NCI-H146 treated with DMSO at 0.1 percent for 48 hours (cell line): ENCODE results near the gene LNP1.

Experiments used
- DNase-seq: peaks from one replicate; lab custom pipeline; 2025; ENCODE audit not compliant: unreplicated experiment; lab: John Stamatoyannopoulos, UW

LNP1 gene

GRCh38 chr3:100399341-100400071 is 1.8 kb upstream of the LNP1 start:
- no peak for DNase-seq

- DNase-seq = no peak
Observed at GRCh38 chr3:100400419-100400779, 940 bp upstream of the LNP1 start.

DNA sequence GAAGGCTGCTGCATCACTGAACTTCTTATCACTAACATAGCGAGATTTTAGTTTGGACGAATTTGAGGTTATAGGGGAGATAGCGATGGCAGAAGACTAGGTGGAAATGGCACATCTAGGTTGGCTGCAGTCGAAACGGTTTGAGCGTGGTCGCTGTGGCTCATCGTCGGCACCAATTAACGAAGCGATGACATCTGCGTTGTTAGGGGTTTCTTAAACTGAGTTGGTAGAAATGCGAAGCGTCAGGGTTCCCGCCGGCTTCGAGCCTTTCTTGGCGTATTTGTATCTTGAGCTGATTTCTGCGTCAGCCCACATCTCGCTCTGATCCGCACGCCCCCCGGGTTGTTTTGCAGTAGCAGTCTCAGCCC is 319 bp downstream of the LNP1 start:
- DNase-seq = peak; percentile 57

DNA sequence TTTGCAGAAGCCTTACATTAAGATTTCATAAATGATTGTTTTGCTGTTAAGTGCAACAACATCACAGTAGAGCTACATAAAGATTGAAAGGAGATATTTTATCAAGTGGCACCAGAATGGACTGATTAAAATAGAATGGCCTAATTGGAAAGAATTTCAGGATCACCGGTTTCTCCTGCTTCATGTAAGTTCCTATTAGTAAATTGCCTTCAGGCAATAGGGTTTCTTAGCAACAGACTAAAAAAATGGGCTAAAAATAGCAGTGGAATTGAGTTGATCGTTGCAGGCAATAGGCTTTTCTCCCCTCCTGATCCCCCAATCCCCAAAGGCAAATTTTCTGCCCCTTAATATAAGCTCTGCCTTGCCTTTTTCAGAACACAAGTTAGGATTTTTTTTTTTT is 917 bp downstream of the LNP1 start:
- peak; percentile 72 for DNase-seq

GRCh38 chr3:100402891-100403290 is 1.6 kb downstream of the LNP1 start:
- peak; percentile 24 for DNase-seq

DNA sequence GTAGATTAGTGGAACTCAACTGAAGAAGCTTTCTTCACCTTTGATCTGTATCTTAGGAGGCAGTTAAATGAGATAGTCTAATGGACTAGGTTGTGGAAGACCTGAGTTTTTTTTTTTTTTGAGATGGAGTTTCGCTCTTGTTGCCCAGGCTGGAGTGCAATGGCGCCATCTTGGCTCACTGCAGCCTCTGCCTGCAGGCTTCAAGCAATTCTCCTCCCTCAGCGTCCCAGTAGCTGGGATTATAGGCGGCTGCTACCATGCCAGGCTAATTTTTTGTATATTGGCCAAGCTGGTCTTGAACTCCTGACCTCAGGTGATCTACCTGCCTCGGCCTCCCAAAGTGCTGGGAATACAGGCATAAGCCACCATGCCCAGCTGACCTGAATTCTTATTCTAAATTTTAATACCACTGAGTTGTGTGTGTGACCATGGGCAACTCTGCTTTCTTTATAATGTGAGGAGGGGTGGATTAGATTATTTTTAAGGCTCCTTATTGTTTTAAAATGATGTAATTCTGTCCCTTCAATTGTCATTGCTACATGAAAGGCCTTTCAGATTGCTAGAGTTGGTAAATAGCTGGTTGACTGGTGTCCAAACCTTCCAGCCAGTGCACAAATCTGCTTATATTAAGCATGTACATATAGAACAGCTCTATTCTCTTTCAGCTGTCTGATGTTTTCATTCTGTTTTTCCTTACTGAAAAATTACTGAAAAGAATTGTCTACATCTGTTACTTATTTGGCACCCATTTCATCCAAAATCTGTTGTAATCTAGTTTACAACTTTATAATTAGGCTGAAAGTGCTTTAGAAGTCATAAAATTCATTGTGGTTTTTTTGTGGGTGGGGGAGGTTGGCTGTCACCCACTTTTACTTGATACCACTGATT is 2.3 kb downstream of the LNP1 start:
- no peak for DNase-seq

- no peak for DNase-seq
Observed at GRCh38 chr3:100404250-100404548, 2.9 kb downstream of the LNP1 start.

- DNase-seq = no peak
Observed at GRCh38 chr3:100407164-100407563, 5.8 kb downstream of the LNP1 start.

- DNase-seq = no peak
Observed at GRCh38 chr3:100407977-100408532, 6.7 kb downstream of the LNP1 start.

GRCh38 chr3:100411091-100411982 is 10.0 kb downstream of the LNP1 start:
- no peak for DNase-seq

DNA sequence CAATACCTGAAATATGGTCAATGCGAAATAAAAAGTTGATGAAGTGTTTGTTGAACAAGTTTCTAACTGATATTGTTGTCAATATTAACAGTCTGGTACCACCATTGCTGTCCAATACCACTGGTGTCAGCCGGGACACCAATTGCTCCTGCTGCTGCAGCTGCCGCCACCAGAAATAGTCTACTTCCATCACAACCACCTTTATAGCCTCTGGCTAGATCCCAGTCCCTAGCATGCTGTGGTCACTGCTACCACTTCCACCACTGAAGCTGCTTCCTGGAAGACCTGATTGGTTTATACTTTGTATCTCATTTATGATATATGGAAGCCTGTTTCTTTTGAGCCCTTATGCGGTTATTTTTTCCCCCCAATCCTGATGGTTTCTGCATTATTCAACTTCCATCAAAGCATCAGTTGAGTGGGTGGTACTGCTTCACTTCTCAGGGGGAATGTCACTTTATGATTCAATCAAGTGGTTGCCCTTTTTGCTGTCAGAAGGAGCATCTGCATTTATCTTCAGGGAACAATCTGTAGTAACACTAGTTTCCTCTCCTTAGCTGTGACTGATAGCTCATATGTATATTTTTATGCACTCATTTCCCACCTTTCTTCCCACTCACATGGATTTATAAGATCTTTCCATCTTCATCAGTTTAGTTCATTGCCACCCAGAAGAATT is 11.7 kb downstream of the LNP1 start:
- no peak for DNase-seq

DNA sequence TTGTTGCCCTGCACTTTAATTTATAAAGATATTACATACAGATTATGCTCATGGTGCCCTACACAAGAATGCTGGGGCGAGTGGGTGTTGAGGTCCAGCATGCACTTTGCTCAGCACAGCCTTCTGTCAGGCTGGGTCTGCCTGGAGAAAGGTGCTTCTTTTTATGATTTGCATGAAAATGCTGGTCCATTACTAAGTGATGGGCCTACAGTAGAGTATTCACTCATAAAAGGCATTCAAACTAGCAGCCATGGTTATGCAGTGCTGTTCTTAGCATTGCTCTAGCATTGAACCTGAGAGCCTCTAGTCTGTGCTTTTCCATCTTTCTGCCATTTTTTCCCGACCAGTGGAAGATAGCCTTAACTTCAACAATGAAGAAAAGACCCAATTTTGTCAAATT is 12.3 kb downstream of the LNP1 start:
- DNase-seq = no peak

GRCh38 chr3:100416176-100416575 is 14.8 kb downstream of the LNP1 start:
- DNase-seq = no peak

DNA sequence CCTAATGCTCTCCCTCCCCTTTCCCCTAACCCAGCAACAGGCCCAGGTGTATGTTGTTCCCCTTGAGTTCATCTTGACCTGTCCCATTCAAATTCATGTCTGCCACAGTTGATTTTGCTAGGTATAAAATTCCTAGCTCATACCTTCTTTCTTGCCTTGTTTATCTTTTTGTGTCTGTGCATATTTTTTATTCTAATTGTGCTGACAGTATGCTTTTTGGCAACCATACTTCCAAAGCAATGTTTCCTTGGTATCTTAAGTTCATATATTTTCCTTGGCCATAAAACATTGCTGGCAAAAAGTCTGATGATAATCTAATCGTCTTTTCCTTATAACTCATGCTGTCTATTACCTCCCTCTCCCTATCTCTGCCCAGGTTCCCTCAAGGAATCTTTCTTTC is 15.5 kb downstream of the LNP1 start:
- DNase-seq = no peak

GRCh38 chr3:100419406-100419805 is 18.1 kb downstream of the LNP1 start:
- no peak for DNase-seq

- no peak for DNase-seq
Observed at GRCh38 chr3:100420885-100421284, 19.5 kb downstream of the LNP1 start.

GRCh38 chr3:100423611-100424010 is 22.3 kb downstream of the LNP1 start:
- no peak for DNase-seq

- no peak for DNase-seq
Observed at GRCh38 chr3:100424261-100424660, 22.9 kb downstream of the LNP1 start.

GRCh38 chr3:100425316-100425715 is 24.0 kb downstream of the LNP1 start:
- no peak for DNase-seq

GRCh38 chr3:100426067-100426682 is 24.8 kb downstream of the LNP1 start:
- DNase-seq = no peak
